H1 (cell line): Measurements from ENCODE around the gene VAV2. TPM values are rescaled to one million over a fixed set of nuclear protein-coding genes. Genes with fewer than 3 reads are reported as not detected.

Source experiments
- BCL11A ChIP-seq, 2 experiments: IDR thresholded peaks; one replicate each; pipeline ENCODE4 v1.6.1; 2011; ENCODE audit warnings: low read depth in 2 of 2, low read length in 2 of 2, mild to moderate bottlenecking in 2 of 2
- JUN ChIP-seq: IDR thresholded peaks from 2 replicates; pipeline ENCODE4 v1.6.1; 2011; ENCODE audit warnings: low read depth, mild to moderate bottlenecking, improper control_type of control experiment, low read length
- SIN3A ChIP-seq, 2 experiments: IDR thresholded peaks in 1 of 2; conservative IDR thresholded peaks in 1 of 2; 2 replicates each; pipeline ENCODE4 v1.6.1; 2011 to 2012; ENCODE audit warnings: low read length in 2 of 2, improper control_type of control experiment in 1 of 2, low read depth in 1 of 2, mild to moderate bottlenecking in 1 of 2
- polyA plus RNA-seq, 7 experiments: library from polyadenylated mRNA; depleted of rRNA in 3 of 7; stranded (reverse) in 5 of 7; unstranded in 2 of 7; fragments of >200 nt in 5 of 7; fragments of 200-250 nt in 2 of 7; gene quantifications; 1 replicate in 5 of 7; 2 replicates in 1 of 7; 4 replicates in 1 of 7; pipeline versions ENCODE4 v1.2.1 to v1.2.3, GENCODE V29; 2011 to 2013; ENCODE audit warnings: missing spikeins in 2 of 7, mixed read lengths in 2 of 7
- total RNA-seq: library from RNA; stranded (reverse); fragmentation: NEBNext Ultra II Directional; extraction: Animal tissue kit (Norgen Biotek cat#: 25700); gene quantifications from 2 replicates; pipeline ENCODE4 v1.2.1, GENCODE V29; 2021

The VAV2 gene
- total and polyA plus RNA-seq, 2 of the 8 experiments (the other 6 are each of a cell fraction or from before 2014, with no cell fraction given) = 13.6 to 37.6 TPM

- no peak for TF ChIP-seq SIN3A (conservative IDR thresholded peaks at IDR 0.05 in 1 of 2, IDR thresholded peaks at IDR 0.05 in 1 of 2; ENCODE audit: low read depth in 1 of 2, low read length in 2 of 2)
- no peak for TF ChIP-seq JUN
- no peak for TF ChIP-seq BCL11A (IDR thresholded peaks at IDR 0.05; ENCODE audit: low read depth in 2 of 2, low read length in 2 of 2)
- TF ChIP-seq, all 59 proteins: peak for 0
These were observed 49.5 kb upstream of the VAV2 start (continued) for GRCh38 chr9:134041649-134041962.
